HepG2 (cell line): ENCODE data around the gene NRN1L. TPM values are rescaled to one million over a fixed set of nuclear protein-coding genes. Genes with fewer than 3 reads are reported as not detected.

ENCODE experiments used
- AGO2 ChIP-seq: fragments of 200-400 bp; formaldehyde crosslinking; optimal IDR thresholded peaks from 2 replicates; pipeline ENCODE3; 2017; ENCODE audit warnings: mild to moderate bottlenecking, low read depth, low read length, moderate library complexity
- CREB3 ChIP-seq: sonication (generic); formaldehyde crosslinking; IDR thresholded peaks from 2 replicates; pipeline ENCODE4 v1.5.0; 2020; ENCODE audit warnings: missing genetic modification reagents
- EZH2 ChIP-seq: conservative IDR thresholded peaks from 2 replicates; pipeline ENCODE4 v1.6.1; 2012; ENCODE audit warnings: mild to moderate bottlenecking, low read depth, low read length, moderate library complexity
- HNRNPL ChIP-seq: fragments of 200-400 bp; formaldehyde crosslinking; IDR thresholded peaks from 2 replicates; pipeline ENCODE4 v1.6.1; 2017; ENCODE audit warnings: mild to moderate bottlenecking, low read depth, low read length
- MAZ ChIP-seq, 2 experiments: sonication (generic) in 1 of 2; formaldehyde crosslinking in 1 of 2; IDR thresholded peaks; 2 replicates each; pipeline versions ENCODE4 v1.5.0 to v1.6.1; 2012 to 2020; ENCODE audit warnings: low read depth in 2 of 2, mild to moderate bottlenecking in 2 of 2, borderline replicate concordance in 1 of 2, improper control_type of control experiment in 1 of 2, low read length in 1 of 2, missing genetic modification reagents in 1 of 2, moderate library complexity in 1 of 2
- MNT ChIP-seq: fragments of 450-650 bp; IDR thresholded peaks from 2 replicates; pipeline ENCODE4 v1.6.1; 2016
- NFIB ChIP-seq: sonication (generic); formaldehyde crosslinking; IDR thresholded peaks from 2 replicates; pipeline ENCODE4 v1.9.0; 2021; ENCODE audit warnings: missing genetic modification reagents, mild to moderate bottlenecking, borderline replicate concordance
- PAF1 ChIP-seq: IDR thresholded peaks from 2 replicates; pipeline ENCODE4 v1.6.1; 2016; ENCODE audit warnings: missing genetic modification reagents, missing compliant biosample characterization
- RFXAP ChIP-seq: sonication (generic); formaldehyde crosslinking; IDR thresholded peaks from 2 replicates; pipeline ENCODE4 v1.4.0; 2020; ENCODE audit warnings: missing genetic modification reagents, borderline replicate concordance
- SIX4 ChIP-seq: sonication (generic); formaldehyde crosslinking; IDR thresholded peaks from 2 replicates; pipeline ENCODE4 v1.4.0; 2020; ENCODE audit warnings: missing genetic modification reagents
- SMARCC2 ChIP-seq: fragments of 450-650 bp; IDR thresholded peaks from 2 replicates; pipeline ENCODE4 v1.6.1; 2017; ENCODE audit warnings: antibody characterized with exemption, mild to moderate bottlenecking
- TGIF2 ChIP-seq: IDR thresholded peaks from 2 replicates; pipeline ENCODE4 v1.6.1; 2016; ENCODE audit warnings: control low read depth, missing compliant biosample characterization
- ZBTB34 ChIP-seq: sonication (generic); formaldehyde crosslinking; IDR thresholded peaks from 2 replicates; pipeline ENCODE4 v1.8.0; 2022; ENCODE audit warnings: mild to moderate bottlenecking, missing genetic modification reagents
- ZFP36L1 ChIP-seq: sonication (generic); formaldehyde crosslinking; IDR thresholded peaks from 2 replicates; pipeline ENCODE4 v1.8.0; 2022; ENCODE audit warnings: mild to moderate bottlenecking, missing genetic modification reagents, moderate library complexity
- ZNF136 ChIP-seq: sonication (generic); formaldehyde crosslinking; IDR thresholded peaks from 2 replicates; pipeline ENCODE4 v1.8.1; 2022; ENCODE audit warnings: low read depth, mild to moderate bottlenecking, moderate library complexity, missing genetic modification reagents
- ZNF263 ChIP-seq: sonication (generic); formaldehyde crosslinking; IDR thresholded peaks from 2 replicates; pipeline ENCODE4 v1.4.0; 2020; ENCODE audit warnings: missing genetic modification reagents
- ZNF335 ChIP-seq: sonication (generic); formaldehyde crosslinking; IDR thresholded peaks from 2 replicates; pipeline ENCODE4 v1.4.0; 2020; ENCODE audit warnings: missing genetic modification reagents
- ZNF414 ChIP-seq: sonication (generic); formaldehyde crosslinking; IDR thresholded peaks from 2 replicates; pipeline ENCODE4 v1.5.0; 2020; ENCODE audit warnings: missing genetic modification reagents
- ZNF44 ChIP-seq: sonication (generic); formaldehyde crosslinking; IDR thresholded peaks from 2 replicates; pipeline ENCODE4 v1.5.1; 2020; ENCODE audit warnings: mild to moderate bottlenecking, missing genetic modification reagents
- ZNF563 ChIP-seq: sonication (generic); formaldehyde crosslinking; IDR thresholded peaks from 2 replicates; pipeline ENCODE4 v1.8.0; 2022; ENCODE audit warnings: mild to moderate bottlenecking, moderate library complexity, missing genetic modification reagents
- ZNF703 ChIP-seq: sonication (generic); formaldehyde crosslinking; IDR thresholded peaks from 2 replicates; pipeline ENCODE4 v1.5.1; 2020; ENCODE audit warnings: missing genetic modification reagents, mild to moderate bottlenecking, moderate library complexity, borderline replicate concordance
- ZSCAN31 ChIP-seq: sonication (generic); formaldehyde crosslinking; IDR thresholded peaks from 2 replicates; pipeline ENCODE4 v1.5.0; 2020; ENCODE audit warnings: low read depth, mild to moderate bottlenecking, missing genetic modification reagents
- ZXDC ChIP-seq: sonication (generic); formaldehyde crosslinking; IDR thresholded peaks from 2 replicates; pipeline ENCODE4 v1.5.0; 2020; ENCODE audit warnings: mild to moderate bottlenecking, missing genetic modification reagents
- polyA plus RNA-seq, 8 experiments: library from polyadenylated mRNA; depleted of rRNA in 3 of 8; stranded (reverse) in 7 of 8; unstranded in 1 of 8; fragments of >200 nt; fragmentation: Illumina TruSeq in 4 of 8; extraction: Trizol in 4 of 8; gene quantifications; 2 replicates each; pipeline versions ENCODE4 v1.2.1 to v1.2.3, GENCODE V29; 2011 to 2016; ENCODE audit warnings: low read depth in 4 of 8, missing spikeins in 1 of 8, mixed read lengths in 1 of 8; ENCODE audit not compliant: insufficient read depth in 1 of 8
- total RNA-seq, 5 experiments: library from RNA; depleted of rRNA; stranded (reverse); fragments of >200 nt; fragmentation: Illumina TruSeq; extraction: Trizol; gene quantifications; 2 replicates each; pipeline ENCODE4 v1.2.3, GENCODE V29; 2016; ENCODE audit warnings: low read depth in 1 of 5

NRN1L gene
- total and polyA plus RNA-seq, 2 of the 13 experiments (the other 11 are each of a cell fraction or from before 2014, with no cell fraction given), result 0.53 to 1.2 TPM

- TF ChIP-seq SMARCC2 (no peak), ZBTB34 (CRISPR knock-in tag) (no peak), ZFP36L1 (CRISPR knock-in tag) (no peak), ZNF44 (CRISPR knock-in tag) (no peak), SIX4 (CRISPR knock-in tag) (no peak), AGO2 (no peak), NFIB (CRISPR knock-in tag) (no peak), MAZ (IDR thresholded peaks at IDR 0.05; ENCODE audit: borderline replicate concordance, low read depth, low read length) (no peak), MAZ (CRISPR knock-in tag; IDR thresholded peaks at IDR 0.05; ENCODE audit: low read depth) (no peak; the same call in 1 of the 2 replicates), ZNF703 (no peak), RFXAP (no peak), ZNF563 (CRISPR knock-in tag) (no peak), MNT (no peak), ZNF263 (CRISPR knock-in tag) (no peak), ZNF136 (no peak), CREB3 (CRISPR knock-in tag) (no peak), ZNF335 (no peak), EZH2 (no peak), HNRNPL (no peak), ZXDC (CRISPR knock-in tag) (peak; percentile 64; the same call in 1 of the 2 replicates), ZSCAN31 (0 out of 2 replicates have a peak, but pooled peaks have one; percentile 30), PAF1 (no peak), TGIF2 (CRISPR knock-in tag) (no peak), ZNF414 (CRISPR knock-in tag) (no peak)
Measured at GRCh38 chr16:67934306-67935100, 49.8 kb downstream of the NRN1L start (continued).
